Left ventricle myocardium inferior (tissue), 1 donor: ENCODE results near the gene LDHD. TPM values are rescaled to one million over a fixed set of nuclear protein-coding genes. Genes with fewer than 3 reads are reported as not detected.

Experiments used
- DNase-seq: peaks from one replicate; pipeline ENCODE4 v3.0.0-alpha.2; 2020
- H3K27ac ChIP-seq: fragments of 200-600 bp; replicated peaks from 2 replicates; pipeline ENCODE4 v1.8.0; 2021
- H3K27me3 ChIP-seq: fragments of 200-600 bp; 2 replicates; pipeline ENCODE4 v1.8.0; 2021; ENCODE audit warnings: low read depth
- H3K36me3 ChIP-seq: fragments of 200-600 bp; 2 replicates; pipeline ENCODE4 v1.8.0; 2021
- H3K4me1 ChIP-seq: fragments of 200-600 bp; 2 replicates; pipeline ENCODE4 v1.8.0; 2021
- H3K4me3 ChIP-seq: fragments of 200-600 bp; 2 replicates; pipeline ENCODE4 v1.8.0; 2021; ENCODE audit warnings: mild to moderate bottlenecking, moderate library complexity
- H3K9me3 ChIP-seq: fragments of 200-600 bp; replicated peaks from 2 replicates; pipeline ENCODE4 v1.8.0; 2021
- CTCF ChIP-seq: fragments of 200-600 bp; IDR thresholded peaks from 2 replicates; pipeline ENCODE4 v1.8.0; 2021; ENCODE audit warnings: antibody characterized with exemption, mild to moderate bottlenecking, borderline replicate concordance
- intact Hi-C: fragments of 100-400 bp; cut with micrococcal nuclease; formaldehyde crosslinking; loops from one replicate; pipeline ENCODE4 v1.11.0; 2022
- total RNA-seq: library from RNA; stranded (reverse); fragmentation: NEBNext Ultra II Directional; extraction: Animal tissue kit (Norgen Biotek cat#: 25700); gene quantifications from one replicate; pipeline ENCODE4 v1.2.1, GENCODE V29; 2021
- donor health status: DM: no; HTN: yes; CAD: no; lungs with severe emphysema.

The LDHD gene
- total RNA-seq, 1 donor from 2014 or later = 97.9 TPM

DNA sequence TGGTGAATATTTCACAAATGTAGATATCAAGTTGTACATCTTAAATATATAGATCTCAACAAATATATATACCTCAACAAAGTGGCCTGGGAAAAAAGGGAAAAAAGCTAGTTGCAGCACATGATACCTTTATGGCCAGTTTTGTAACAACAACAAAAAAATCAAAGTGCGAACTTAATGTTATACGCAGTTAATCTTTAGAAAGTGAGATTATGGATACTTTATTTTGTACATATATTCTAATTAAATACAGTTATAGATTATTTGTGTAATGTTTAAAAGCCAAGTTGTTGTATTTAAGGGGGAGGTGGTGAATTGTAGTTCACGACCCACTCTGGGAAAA is 31.4 kb upstream of the LDHD start:
- H3K27me3 ChIP-seq = no peaks in the 10 kb centered on the region
- peaks cover 22% of the 10 kb centered on the region for H3K36me3 ChIP-seq
- intact Hi-C loops = no loop called here
- peak overlapping the region; percentile 96 for H3K27ac ChIP-seq
- peak overlapping the region; percentile 89 for H3K4me3 ChIP-seq
- H3K9me3 ChIP-seq = peaks cover 37% of the 10 kb centered on the region
- H3K4me1 ChIP-seq = peaks cover 21% of the 10 kb centered on the region
- TF ChIP-seq CTCF = no peak
- DNase-seq = no peak

DNA sequence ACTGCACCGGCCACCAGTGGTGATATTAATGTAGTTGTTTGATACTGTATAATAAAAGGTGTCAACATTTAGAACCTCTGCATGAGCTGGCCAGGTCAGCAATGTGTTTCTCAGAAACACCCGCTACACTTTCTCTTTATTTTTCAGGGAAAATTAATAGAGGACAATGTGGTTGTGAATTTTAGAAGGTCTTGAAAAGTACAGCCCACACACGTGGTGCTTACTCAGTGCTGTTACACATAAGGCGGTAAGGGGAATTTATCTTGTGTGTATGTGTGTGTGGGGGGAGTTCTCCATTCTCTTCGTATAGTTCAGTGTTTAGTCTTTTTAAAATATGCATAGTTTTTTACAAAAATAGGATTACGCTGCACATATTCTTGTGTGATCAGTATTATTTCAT is 27.4 kb upstream of the LDHD start:
- peaks cover 11% of the 10 kb centered on the region for H3K9me3 ChIP-seq
- H3K36me3 ChIP-seq = no peaks in the 10 kb centered on the region
- peaks cover 10% of the 10 kb centered on the region for H3K4me1 ChIP-seq
- intact Hi-C loops = no loop called here
- DNase-seq = no peak
- H3K27ac ChIP-seq = no peak overlapping the region
- no peak overlapping the region for H3K4me3 ChIP-seq
- H3K27me3 ChIP-seq = no peaks in the 10 kb centered on the region
- no peak for TF ChIP-seq CTCF

GRCh38 chr16:75139498-75139897 is 22.9 kb upstream of the LDHD start:
- no peak for TF ChIP-seq CTCF

GRCh38 chr16:75138636-75139035 is 22.1 kb upstream of the LDHD start:
- Histone ChIP-seq H3K4me1 (no peaks in the 10 kb centered on the region), H3K4me3 (no peak overlapping the region), H3K36me3 (no peaks in the 10 kb centered on the region), H3K9me3 (no peaks in the 10 kb centered on the region), H3K27ac (no peak overlapping the region), H3K27me3 (no peaks in the 10 kb centered on the region)
- no peak for DNase-seq
- no peak for TF ChIP-seq CTCF
- intact Hi-C loops = no loop called here

More at GRCh38 chr16:75139498-75139897, 22.9 kb upstream of the LDHD start:
- H3K36me3 ChIP-seq = no peaks in the 10 kb centered on the region
- DNase-seq = no peak
- no peak overlapping the region for H3K27ac ChIP-seq
- H3K9me3 ChIP-seq = no peaks in the 10 kb centered on the region
- H3K27me3 ChIP-seq = no peaks in the 10 kb centered on the region
- intact Hi-C loops = no loop called here
- H3K4me1 ChIP-seq = no peaks in the 10 kb centered on the region
- H3K4me3 ChIP-seq = no peak overlapping the region

- no peak for TF ChIP-seq CTCF
- no peak for DNase-seq
- Histone ChIP-seq H3K27me3 (no peaks in the 10 kb centered on the region), H3K4me3 (no peak overlapping the region), H3K9me3 (no peaks in the 10 kb centered on the region), H3K4me1 (no peaks in the 10 kb centered on the region), H3K36me3 (no peaks in the 10 kb centered on the region), H3K27ac (no peak overlapping the region)
- intact Hi-C loops = no loop called here
Observed at GRCh38 chr16:75138233-75138632, 21.7 kb upstream of the LDHD start.

DNA sequence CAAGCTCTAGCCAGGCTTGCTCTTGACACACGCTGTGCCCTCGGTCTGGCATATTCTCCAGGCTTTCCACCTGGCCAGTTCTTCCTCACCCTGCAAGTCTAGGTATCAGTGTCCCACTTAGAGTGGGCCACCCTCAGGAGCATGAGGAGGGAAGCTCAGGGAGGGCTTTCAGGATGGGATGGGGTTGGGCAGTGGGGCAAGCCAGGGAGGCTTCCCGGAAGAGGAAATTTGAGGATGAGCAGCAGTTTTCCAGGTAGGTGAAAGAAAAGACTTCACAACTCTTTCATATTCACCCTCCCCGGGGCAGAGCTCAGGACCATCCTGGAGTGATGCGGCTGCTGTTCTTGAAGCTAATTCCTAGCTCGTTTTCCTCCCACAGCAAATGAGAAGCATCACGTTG is 14.5 kb upstream of the LDHD start:
- peaks cover 10% of the 10 kb centered on the region for H3K9me3 ChIP-seq
- no peaks in the 10 kb centered on the region for H3K36me3 ChIP-seq
- H3K4me3 ChIP-seq = no peak overlapping the region
- no peak overlapping the region for H3K27ac ChIP-seq
- DNase-seq = no peak
- no peaks in the 10 kb centered on the region for H3K27me3 ChIP-seq
- TF ChIP-seq CTCF = no peak
- intact Hi-C loops = no loop called here
- H3K4me1 ChIP-seq = no peaks in the 10 kb centered on the region
